GM18498 (cell line): Measurements from ENCODE around the gene IL22RA2.
"Not testable (repeated sequence)": the region's sequence is repeated elsewhere in the genome, so short reads cannot be mapped to it uniquely, and the experiment has no call there.

Experiments
- ATAC-seq: cut with Tn5 transposase; IDR thresholded peaks from one replicate; pipeline ENCODE4 v1.9.1; 2021; ENCODE audit warnings: mild to moderate bottlenecking, moderate library complexity; ENCODE audit not compliant: unreplicated experiment

The IL22RA2 gene, protein sequence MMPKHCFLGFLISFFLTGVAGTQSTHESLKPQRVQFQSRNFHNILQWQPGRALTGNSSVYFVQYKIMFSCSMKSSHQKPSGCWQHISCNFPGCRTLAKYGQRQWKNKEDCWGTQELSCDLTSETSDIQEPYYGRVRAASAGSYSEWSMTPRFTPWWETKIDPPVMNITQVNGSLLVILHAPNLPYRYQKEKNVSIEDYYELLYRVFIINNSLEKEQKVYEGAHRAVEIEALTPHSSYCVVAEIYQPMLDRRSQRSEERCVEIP

DNA sequence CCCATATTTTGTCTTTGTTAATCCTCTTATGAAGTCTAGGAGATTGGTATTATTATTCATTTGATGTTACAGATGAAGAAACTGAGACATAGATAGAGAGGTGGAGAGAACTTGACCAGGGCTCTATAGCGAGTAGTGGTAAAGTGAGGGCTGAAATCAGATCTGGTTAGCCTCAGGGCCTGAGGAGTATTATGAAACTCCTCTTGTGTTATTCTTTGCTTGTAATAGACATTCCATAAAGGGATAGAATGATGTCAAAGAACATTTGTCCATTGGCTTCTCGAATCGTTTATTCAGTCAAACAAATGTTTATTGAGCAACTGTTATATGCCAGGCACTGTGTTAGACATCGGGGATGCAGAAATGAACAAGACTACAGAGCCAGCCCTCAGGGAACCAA lies at the start of gene IL22RA2:
IL22RA2 (minus strand) TSS at position 144 of the 400 bp plus-strand sequence. CDS start 11,895 bp downstream, outside the sequence.
- ATAC-seq = no peak

DNA sequence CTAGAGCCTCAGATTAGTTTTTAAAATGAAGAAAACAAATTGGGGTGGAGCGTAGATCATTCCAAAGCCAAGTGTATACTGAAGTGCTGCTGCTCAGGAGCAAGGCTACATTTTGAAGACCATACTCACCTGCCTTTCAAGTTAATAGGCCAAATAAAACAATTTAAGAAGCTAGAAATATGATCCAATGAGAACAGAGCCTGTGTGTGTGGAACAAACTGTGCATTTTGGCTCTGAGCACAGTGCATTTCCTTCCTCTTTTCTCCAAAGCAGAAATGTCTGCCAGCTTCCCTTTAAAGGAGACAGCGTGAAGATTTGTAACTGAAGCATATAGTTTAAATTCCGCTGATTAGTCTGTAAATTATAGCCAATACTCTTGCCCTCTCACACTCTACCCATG lies 48.9 kb upstream of the IL22RA2 start:
- no peak for ATAC-seq

- peak; percentile 12 for ATAC-seq
These were observed 46.3 kb upstream of the IL22RA2 start for GRCh38 chr6:137219664-137220252.

DNA sequence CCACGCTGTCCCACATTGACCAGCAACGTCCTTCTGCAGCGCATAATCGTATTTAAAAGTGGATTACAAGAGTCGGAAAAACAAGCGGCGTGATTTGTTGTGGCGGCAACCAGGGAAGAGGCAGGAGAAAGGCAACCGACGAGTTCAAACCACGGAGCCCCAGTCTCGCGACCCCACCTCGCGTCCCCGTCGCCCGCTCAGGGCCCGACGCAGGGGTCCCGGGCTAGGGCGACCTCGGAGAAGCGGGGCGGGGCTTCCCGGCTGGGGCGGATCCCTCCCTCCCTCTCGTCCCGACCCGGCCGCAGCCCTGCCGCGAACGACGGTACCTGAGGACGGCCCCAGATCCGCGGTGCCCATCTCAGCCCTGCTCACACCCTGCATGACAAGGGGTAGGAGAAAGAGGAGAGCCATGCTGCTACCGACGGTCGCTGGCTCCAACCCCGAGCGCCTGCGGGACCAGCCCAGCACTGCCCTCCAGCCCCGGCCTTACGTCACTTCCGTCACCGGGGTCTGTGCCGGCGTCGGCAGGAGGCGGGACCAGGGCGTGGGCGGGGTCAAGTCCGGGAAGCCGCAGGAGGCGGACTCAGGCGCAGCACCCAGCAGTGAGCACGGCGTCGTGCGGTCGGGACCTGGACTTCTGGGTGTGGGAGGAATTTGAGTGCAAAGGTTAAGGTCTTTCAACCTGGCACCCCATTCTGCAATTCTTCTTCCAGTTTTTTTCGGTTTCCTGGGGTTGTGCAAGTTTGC lies 45.6 kb upstream of the IL22RA2 start, which contains the start of gene IFNGR1:
IFNGR1 (minus strand) TSS at position 469 of the 747 bp plus-strand sequence; CDS start at position 411, 58 bp downstream.
- peak; percentile 92 for ATAC-seq

GRCh38 chr6:137218473-137218916 lies 45.1 kb upstream of the IL22RA2 start:
- peak; percentile 45 for ATAC-seq

DNA sequence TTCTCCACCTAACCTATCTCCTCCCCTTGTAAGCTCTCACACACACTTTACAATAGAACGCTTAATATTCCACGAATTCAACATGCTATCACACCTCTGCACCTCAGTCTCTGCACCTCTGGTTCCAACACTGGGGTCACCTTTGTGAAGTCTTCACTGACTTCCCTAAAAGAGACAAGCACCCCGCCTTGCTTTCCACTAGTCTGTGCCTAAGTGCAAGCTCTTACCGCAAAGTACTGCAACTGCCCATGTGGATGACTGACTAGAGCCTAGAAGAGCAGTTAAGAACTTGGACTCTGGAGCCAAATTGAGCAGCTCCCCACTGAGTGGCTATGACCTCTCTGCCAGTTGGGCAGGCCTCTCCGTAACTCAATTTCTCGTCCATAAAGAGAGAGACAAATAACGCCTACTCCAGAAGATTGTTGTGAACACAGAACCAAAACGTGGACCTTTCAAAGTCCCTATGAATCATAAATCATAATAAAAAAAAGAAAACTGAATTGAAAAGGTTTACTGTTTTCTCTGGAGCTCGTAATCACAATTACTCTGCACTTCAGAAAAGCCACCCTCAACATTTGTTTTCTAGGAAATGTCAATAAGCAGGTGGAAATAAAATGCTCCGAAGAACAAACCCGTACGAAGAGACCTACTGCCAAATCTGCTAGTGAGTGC lies 44.5 kb upstream of the IL22RA2 start:
- no peak for ATAC-seq

DNA sequence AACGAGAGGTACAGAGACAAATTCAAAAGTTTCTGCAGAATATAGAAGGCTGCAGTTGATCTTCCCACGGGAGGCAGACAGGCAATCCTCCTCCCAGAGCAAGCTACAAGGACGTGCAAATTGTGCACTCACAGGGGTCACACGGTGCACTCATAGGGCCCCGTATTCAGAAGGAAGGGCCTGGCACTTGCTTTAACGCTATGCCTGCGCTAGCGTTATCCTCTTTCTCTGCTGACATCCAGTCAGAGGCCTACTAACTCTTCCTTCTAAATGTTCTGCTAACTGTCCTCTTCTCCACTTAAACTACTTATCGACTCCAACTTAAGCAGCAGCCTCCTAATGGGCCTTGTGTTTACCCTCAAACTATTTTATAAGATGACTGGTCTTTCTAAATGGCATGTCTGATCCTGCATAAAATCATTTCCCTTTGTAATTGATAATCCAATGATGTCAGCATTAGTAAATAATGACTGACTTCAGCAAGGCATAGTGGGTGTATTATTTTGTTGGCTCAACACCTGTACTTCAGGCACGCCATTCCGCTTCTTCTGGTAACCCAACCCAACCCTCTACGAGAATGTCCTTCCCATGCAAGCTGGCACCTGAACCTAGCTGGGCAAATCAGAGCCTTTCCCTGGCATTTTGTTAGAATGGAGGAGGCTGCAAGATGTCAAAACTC lies 43.6 kb upstream of the IL22RA2 start:
- ATAC-seq = no peak

DNA sequence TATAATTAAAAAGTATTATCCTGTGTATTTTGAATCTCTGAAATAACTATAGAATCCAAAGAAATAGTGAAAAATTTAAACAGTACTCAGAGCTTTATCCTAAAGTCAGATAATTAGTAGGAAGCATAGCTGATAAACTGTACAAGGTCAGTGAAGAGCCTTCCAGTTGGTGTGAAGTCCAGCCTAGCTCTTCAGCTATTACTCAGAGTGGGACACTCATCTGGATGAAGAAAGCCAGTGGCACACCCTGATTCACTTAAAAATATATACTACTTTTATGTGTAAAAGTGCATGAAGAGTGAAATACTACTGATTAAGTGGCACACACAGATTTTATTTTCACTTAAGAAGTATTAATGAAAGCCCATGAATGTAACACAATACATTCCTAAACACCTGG lies 42.7 kb upstream of the IL22RA2 start:
- ATAC-seq = no peak

GRCh38 chr6:137215630-137216029 lies 42.2 kb upstream of the IL22RA2 start:
- ATAC-seq = not testable (repeated sequence)

DNA sequence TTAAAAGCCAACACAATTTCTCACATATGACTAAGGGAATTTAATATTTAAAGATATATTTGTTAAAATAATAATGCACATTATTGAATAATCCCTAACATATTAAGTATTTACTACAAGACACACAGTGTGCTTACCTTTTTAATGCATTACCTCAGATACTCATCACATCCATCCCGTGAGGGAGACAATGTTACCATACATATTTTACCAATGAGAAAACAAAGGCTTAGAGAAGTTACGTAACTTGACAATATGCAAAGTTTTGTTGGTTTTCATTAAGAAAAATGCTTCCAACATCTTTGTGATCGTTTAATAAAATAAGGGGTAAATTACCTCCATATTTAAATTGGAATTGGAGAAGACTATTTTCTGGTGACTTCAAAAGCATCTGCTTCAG lies 41.5 kb upstream of the IL22RA2 start:
- ATAC-seq = no peak

GRCh38 chr6:137213813-137214212 lies 40.4 kb upstream of the IL22RA2 start:
- no peak for ATAC-seq

- ATAC-seq = no peak
These were observed 39.9 kb upstream of the IL22RA2 start for GRCh38 chr6:137213331-137213740.

DNA sequence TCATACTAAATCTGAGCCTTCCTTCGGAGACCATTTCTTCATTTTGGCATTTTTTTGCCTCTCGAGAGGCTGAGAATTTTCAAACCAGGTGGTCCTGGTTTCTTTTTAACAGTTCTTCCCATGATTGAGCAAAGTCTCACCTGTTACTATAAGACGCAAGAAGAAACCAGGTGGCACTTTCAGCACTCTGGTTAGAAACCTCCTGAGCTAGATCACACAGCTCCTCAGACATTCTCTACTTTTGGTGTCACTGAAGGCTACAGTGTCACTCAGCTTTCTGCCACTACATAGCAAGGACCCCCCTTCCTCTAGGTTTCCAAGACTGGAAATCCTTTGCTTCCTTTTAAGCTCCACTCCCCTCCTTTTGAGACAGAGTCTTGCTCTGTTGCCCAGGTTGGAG lies 38.5 kb upstream of the IL22RA2 start:
- no peak for ATAC-seq

GRCh38 chr6:137210903-137211302 lies 37.5 kb upstream of the IL22RA2 start:
- no peak for ATAC-seq

- ATAC-seq = no peak
These were observed 34.8 kb upstream of the IL22RA2 start for GRCh38 chr6:137208279-137208678.

- ATAC-seq = not testable (repeated sequence)
These were observed 34.0 kb upstream of the IL22RA2 start for GRCh38 chr6:137207457-137207856.

DNA sequence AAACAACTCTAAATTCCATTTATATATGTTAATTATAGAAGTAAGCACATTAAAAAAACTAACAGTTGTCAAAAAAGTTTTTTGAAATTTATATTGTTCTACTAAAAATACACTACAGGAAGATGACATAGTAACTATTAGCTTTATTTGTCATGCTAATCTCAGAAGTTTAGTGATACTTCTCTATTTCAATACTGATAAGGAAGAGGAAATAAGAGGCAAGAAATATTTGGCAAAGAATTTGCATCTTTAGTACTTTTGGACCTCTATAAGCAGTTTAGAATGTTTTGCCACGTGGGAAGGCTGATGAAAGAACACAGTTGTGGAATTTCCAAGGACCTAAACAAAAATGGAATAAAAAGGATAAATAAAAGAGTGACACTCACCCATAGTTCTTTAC lies 33.1 kb upstream of the IL22RA2 start:
- no peak for ATAC-seq

GRCh38 chr6:137203256-137203655 lies 29.8 kb upstream of the IL22RA2 start:
- no peak for ATAC-seq

DNA sequence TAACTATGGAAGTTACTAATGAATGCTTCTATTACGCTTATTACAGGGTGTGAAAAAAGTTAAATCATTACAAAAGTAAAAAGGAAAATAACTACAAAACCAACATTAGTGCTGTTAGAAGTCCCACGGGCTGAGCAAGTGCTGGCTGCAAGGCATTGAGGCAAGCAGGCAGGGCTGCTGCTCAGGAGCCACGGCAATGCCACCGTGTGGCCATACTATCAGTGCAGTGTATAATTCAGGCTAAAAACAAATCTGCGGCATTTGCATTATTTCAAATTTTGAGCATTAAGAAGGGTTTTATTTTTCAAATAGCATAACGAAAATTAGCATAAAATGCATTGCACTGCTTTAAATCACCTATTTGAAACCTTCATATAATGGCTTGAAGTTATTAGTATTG lies 28.6 kb upstream of the IL22RA2 start:
- no peak for ATAC-seq

DNA sequence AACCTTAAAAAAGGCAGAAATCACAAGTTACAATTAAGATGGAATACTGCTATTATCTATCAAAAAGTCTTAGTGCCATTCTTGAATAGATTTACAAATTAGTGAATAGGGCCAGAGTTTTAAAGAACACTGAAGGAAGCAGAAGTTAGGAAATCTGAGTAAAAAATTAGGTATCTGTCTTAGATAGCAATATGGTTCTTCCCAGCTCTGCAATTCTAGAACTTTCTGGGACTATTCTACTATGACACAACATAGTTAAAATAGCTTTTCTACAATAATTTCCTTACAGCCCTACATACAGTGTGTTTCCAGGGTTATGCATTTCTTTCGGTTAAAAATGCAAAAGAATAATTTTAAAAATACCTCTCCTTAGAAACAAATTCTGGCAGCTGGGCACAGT lies 27.6 kb upstream of the IL22RA2 start:
- ATAC-seq = no peak

- ATAC-seq = no peak
These were observed 26.8 kb upstream of the IL22RA2 start for GRCh38 chr6:137200288-137200687.
